ENCODE results near the gene PRR11.
"Not testable (repeated sequence)": the region's sequence is repeated elsewhere in the genome, so short reads cannot be mapped to it uniquely, and the experiment has no call there.

The PRR11 gene

DNA sequence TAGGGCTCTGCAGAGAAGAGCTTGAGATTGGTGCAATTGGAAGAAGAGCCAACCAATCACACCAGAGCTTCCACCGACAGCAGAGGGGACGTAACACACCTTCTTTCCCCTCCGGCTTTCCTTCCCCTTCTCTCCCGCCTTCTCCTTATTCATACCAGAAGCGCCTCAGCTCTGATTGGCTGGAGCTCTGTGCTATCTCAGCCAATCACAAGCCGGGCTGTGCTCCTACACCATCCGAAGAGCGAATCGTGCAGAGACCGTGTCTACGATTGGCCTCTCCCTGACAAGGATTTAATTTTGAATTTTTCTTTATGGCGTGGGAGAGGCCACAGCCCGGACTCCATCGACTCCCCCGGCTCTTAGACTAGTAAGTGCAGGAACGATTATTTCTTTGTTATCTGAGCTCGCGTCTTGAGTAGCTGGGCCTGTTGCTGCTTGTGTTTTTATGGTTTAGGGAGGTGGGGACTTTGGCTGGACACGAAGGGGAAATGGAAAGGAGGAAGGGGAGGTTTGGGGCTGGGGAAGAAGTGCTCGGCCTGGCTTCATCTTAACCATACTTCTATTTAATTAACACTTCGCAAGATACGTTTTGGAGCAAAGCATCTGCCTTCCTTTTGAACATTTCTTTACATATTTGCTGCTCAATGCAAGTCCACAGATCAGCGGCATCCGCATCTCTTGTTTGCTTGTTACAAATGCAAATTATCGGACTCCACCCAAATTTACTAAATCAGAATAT is at the start of gene PRR11:
Gene PRR11, plus strand, starts transcription at position 308 of the 739 bp plus-strand sequence. CDS start 14,007 bp downstream, outside the sequence.
- peak; percentile 100 for DNase-seq

DNA sequence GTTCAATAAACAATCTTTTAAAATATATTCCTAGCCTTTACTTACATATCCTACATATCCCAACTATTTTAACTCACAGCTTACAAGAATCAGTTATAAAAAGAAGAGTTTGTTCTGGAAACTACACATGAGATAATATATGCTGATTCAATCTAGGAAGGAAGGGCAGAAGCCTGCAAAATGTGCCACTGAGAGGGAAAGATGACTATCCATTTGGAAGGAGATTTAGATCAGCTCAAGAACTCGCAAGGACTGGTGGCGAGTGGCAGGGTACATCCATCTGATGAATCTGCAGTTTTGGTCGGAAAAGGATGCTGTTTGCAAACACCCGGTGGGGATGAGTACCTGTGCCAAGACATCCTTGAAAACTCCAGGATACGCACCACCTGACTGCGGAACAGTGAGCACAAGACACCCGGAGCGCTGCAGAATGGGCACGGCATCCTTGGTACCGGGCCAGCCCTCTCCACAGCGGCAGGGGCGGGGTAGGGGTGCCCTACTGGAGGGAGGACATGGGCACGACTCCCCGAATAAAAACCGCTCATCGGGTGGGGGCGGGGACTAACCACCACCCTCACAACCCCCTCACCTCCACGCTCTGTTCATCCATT is 49.6 kb upstream of the PRR11 start:
- peak; percentile 68 to 73 for DNase-seq

DNA sequence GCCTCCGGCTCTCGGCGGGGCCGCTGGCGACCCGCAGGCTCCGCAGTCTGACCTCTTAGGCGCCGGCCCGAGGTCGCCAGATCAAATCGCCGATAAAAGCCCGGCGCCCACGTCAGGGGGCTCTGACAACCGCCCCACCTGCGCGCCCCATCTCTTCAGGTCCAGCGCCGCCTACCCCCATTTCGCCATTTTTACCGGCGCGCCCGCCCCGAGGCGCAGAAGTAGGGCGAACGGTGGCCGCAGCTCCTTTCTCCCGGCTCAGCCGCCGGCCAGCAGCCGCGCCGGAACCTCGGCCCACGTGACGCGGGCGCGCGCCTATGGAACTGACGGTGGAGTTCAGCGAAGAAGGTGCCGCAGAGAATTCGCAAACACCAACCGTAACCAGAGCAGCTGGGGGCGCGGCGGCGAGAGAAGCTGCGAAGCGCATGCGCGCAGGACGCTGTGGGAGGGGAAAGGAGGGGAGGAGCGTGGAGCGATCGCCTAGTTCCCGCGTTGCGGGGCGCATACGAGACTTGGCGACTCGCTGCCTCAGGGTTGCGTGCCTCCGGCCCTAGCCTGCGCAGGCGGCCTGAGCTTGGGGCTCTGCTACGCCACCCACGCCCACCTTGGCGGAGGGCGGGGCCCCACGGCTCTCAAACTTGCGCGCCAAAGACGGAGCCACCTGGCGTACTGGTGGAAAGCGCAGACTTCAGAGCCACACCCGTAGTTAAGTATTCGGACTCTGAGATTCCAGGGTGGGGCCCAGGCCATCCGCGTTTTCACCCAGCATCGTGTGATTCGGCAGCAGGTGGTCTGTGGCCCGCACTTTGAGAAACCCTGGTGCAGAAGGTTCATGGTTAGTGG is 48.9 kb upstream of the PRR11 start, which contains the start of gene TRIM37:
Gene TRIM37, minus strand, starts transcription at position 418 of the 843 bp plus-strand sequence. CDS start 419 bp downstream, outside the sequence.
- DNase-seq, result peak; percentile 99

DNA sequence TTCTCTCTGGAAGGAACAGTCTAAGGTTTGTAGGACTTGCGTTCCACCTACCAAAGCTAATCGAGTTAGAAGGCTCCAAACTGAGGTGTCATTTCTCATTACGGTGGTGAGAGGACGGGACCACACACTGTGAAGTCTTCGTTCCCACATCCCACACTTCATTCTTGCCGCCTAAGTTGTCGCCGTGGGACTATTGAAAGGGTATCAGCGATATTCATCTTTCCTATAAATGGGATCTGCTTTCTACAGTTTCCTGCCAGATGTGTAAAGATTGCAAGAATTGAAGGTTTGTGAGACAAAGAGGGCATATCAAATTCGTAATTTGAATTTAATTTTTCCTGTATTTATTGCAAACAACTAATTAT is 48.3 kb upstream of the PRR11 start:
- DNase-seq, result peak in 1 of 2 experiments; percentile 74

DNA sequence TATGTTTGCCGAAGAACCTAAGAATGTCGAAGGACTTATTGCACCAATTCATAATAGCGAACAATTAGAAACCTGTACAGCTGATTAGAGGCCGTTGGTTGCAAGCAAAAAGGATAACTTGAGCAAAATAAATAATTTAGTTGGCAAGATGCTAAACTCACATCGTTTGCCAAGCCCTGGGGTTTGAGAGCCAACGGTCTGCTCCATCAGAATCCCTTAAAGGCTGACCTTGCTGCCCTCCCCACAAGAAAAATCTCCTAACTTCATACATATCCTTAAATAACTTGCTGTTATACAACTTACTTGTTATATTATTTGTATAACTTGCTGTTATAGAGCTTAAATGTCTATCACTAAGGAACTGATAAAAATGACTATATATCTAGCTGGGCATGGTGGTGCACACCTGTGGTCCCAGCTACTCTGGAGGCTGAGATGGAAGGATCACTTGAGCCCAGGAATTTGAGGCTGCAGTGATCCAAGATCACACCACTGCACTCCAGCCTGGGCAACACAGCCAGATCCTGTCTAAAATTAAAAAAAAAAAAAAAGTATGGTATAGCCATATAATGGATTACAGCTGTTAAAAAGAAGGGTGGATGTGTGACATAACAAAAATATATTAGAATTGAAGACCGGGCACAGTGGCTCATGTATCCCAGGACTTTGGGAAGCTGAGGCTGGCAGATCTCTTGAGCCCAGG is 47.0 kb upstream of the PRR11 start:
- no peak for DNase-seq

DNA sequence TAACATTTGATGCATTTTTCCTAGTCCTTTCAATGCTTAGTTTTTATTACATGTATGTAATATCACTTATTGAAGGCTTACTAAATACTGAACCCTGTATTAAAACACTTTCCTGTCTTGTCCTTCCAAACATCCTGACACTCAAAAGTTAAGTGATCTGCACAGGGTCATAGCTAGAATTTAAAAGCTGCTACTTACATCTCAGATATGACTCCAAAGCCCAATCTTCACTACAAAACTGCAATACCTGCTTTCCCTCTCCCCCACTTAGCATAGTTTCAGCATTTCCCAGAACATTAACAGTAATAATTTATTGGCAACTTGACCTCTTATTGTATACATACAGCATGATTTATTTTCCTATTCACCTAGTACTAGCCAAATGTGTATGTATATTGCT is 44.6 kb upstream of the PRR11 start:
- no peak for DNase-seq

DNA sequence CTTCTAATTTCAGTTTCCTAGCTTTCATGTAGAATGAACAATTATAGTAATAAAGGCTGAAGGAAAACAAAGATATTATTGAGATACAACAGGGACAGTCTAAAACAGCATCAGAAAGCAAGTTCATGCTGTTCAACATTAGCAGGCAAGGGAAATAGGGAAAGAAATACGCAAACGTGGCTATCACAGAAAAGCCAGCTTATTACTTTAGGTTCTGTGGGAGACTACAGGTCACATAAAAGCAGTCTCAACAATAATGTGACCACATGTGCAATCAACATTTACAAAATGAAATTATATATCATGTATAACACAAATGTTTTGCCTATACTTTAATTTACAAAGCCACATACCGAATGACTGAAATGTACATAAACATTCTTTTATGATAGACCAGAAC is 44.0 kb upstream of the PRR11 start:
- DNase-seq, result no peak

DNA sequence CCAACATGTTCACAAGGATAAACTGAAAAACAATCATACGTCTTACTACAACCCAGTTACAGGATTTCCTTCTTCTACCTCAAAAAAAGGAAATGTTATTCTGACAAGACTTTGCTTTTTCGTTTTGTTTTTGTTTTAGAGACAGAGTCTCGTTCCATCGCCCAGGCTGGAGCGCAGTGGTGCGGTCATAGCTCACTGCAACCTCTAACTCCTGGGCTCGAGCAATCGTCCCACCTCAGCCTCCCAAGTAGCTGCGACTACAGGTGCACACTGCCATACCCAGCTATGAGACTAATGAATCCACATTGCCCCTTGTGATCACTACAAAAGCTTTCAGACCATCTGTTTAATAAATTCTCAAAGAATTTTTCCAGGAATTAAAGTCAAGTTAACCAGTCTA is 40.1 kb upstream of the PRR11 start:
- no peak for DNase-seq

DNA sequence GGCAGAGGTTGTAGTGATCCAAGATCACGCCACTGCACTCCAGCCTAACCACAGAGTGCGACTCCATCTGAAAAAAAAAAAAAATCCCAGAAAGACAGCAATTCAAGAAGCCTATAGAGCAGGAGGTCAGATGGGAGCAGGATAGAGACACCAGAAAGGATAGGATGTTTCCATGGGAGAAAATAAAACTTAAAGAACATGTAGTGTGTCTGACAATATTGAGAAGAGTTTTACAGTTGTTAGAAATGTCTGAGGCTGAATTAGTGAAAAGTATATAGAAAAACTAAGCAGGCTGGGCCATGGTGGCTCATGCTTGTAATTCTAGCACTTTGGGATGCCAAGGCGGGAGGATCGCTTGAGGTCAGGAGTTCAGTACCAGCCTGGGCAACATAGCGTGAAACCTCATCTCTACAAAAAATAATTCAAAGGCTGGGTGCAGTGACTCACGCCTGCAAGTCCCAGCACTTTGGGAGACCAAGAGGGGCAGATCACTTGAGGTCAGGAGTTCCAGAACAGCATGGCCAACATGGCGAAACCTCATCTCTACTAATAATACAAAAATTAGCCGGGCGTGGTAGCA is 33.6 kb upstream of the PRR11 start:
- DNase-seq, result no peak

DNA sequence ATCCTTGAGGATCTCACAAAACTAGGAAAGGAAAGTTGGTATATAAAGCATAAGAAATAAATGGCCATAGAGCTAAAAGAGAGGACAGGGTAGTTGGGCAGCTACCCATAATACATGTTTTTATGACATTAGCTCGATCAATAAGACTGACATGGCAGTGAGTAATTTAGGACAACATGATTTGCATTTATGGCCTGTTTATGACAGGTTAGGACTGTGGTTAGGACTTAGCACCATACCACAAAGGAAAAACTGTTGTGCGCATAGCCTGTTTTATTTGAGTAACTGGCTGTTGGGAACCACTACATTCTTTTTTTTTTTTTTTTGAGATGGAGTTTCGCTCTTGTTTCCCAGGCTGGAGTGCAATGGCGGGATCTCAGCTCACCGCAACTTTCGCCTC is 30.9 kb upstream of the PRR11 start:
- no peak for DNase-seq

DNA sequence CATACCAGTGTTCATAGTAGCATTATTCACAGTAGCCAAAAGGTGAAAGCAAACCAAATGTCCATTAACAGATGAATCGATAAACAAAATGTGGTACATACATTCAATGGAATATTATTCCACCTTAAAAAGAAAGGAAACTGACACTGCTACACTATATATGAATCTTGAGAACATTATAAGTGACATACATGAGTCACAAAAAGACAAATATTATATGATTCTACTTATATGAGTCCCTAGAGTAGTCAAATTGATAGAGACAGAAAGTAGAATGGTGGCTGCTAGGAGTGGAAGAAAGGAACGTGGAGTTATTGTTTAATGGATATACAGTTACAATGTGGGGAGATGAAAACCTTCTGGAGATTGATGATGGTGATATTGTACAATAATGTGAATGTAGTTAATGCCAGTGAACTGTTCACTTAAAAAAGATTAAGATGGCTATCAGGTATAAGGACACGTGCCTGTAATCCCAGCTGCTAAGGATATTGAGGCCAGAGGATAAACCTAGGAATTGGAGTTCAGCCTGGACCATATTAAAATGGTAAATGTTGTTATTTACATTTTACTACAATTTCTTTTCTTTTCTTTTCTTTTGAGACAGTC is 28.6 kb upstream of the PRR11 start:
- no peak for DNase-seq

DNA sequence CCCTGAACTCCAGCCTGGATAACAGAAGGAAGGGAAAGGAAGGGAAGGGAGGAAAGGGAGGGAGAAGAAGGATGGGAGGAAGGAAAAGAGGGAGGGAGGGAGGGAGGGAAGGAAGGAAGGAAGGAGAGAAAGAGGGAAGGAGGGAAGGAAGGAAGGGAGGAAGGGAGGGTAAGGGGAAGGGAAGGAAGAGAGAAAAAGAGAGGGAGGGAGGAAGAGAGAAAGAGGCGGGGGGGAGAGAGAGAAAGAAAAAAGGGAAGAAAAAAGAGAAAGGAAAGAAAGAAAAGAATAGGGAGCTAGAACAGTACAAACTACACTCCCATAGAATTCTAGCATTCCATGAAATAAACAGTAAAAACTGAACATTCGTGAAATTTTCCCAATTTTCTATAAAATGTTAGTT is 25.7 kb upstream of the PRR11 start:
- DNase-seq, result no peak

DNA sequence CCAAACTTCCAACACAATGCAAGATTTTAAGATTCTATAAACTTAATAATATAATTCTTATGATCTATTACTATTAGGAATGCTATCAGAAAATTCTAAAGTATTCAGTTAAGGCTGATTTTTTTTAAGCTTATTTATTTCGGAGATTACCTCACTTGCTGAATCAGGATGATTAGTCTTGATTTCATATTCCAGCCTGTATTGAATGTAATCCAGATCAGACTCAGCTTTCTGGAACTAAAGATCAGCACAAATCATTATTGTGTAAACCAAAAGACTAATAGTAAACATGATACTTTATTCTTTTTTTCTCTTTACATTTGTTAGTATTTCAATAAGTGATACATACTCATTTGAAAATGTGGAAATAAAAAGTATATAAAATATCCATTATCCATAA is 24.4 kb upstream of the PRR11 start:
- no peak for DNase-seq

DNA sequence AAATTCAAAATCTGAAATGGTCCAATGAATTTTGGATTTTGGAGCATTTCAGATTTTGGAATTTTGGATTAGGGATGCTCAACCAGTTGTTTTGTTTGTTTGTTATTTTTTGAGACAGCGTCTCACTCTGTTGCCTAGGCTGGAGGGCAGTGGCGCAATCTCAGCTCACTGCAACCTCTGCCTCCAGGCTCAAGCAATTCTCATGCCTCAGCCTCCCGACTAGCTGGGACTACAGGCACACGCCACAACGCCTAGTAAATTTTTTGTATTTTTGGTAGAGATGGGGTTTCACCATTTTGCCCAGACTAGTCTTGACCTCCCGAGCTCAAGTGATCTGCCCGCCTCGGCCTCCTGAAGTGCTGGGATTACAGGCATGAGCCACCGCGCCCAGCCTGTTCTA is 17.2 kb upstream of the PRR11 start:
- not testable (repeated sequence) for DNase-seq

DNA sequence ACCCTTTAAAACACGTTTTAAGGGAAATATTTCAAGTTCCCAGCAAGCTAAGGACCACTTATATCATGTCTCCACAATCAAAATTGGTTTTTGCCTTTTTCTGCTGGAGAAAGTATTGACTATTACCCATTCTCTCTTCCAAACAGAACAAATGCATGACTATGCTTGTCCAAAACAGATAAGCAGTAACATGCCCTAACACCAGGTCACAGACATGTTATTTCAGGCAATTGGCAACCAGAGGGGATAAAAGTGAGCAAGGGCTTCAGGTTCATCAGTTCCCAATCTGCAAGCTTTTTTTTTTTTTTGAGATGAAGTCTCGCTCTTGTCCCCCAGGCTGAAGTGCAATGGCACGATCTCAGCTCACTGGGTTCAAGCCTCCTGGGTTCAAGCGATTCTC is 15.6 kb upstream of the PRR11 start:
- DNase-seq, result no peak

DNA sequence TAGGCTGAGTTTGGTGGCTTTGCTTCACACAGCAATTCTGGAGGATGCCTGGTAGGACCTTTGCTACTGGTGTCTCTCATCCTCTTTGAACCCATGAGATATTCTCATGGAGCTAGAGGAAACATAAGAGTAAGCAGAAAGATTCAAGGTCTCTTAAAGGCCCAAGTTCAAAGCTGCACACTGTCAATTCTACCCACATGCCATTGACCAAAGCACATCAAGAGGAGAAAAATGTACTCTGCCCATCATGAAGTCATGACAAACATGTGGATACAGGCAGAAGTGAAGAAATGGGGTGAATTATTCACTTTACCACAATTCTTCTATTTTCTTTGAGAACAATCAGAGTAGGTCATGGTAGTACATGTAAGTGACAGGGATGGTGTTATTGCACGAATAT is 13.7 kb upstream of the PRR11 start:
- DNase-seq, result no peak

DNA sequence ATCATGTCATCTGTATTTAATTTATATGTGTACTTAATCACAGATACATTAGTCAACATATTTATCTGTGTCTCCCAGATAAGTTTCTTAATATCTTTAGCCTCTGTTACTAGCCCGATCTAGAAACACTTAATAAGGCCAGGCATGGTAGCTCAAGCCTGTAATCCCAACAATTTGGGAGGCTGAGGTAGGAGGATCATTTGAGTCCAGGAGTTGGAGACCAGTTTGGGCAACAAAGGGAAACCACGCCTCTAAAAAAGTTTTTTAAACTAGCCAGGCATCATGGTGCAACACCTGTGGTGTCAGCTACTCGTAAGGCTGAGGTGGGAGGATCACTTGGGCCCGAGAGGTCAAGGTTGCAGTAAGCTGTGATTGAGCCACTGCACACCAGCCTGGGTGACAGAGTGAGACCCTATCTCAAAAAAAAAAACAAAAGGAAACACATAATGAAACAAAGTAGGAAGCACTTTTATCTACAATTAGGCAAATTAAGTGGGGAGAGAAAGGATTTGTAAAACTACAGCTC is 9.9 kb upstream of the PRR11 start:
- DNase-seq, result no peak

DNA sequence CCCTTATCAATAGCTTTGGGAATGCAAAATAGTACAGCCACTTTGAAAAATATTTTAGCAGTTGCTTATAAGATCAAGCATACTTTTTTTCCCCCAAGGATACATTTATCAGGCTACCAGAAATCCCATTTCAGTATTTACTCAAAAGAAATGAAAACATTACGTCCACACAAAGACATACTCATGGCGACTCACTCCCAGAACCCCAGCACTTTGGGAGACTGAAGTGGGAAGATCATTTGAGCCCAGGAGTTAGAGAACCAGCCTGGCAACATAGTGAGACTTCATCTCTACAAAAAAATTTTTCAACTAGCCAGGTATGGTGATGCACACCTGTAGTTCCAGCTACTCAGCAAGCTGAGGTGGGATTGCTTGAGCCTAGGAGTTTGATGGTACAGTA is 6.5 kb upstream of the PRR11 start:
- no peak for DNase-seq

DNA sequence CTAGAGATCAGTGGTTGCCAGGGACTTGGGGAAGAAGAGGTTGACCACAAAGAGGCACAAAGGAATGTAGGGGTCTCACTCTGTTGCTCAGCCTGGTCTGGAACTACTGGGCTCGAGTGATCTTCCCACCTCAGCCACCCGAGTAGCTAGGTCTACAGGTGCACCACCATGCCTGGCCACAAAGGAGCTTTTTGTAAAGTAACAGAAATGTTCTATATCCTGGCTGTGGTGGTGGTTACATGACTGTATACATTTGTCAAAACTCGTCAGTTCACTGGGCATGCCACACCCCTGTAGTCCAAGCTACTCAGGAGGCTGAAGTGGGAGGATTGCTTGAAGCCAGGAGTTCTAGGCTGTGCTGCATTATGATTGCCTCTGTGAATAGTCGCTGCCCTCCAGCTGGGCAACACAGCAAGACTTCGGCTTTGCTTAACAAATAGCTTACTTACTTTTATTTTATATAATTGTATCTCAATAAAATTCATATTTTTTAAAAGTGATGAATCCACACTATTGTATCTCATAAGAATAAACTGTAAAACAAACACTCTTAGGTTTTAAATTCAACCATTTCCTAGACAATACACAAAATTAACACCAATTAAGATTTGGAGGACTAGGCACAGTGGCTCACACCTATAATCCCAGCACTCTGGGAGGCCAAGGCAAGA is 5.6 kb upstream of the PRR11 start:
- no peak for DNase-seq

DNA sequence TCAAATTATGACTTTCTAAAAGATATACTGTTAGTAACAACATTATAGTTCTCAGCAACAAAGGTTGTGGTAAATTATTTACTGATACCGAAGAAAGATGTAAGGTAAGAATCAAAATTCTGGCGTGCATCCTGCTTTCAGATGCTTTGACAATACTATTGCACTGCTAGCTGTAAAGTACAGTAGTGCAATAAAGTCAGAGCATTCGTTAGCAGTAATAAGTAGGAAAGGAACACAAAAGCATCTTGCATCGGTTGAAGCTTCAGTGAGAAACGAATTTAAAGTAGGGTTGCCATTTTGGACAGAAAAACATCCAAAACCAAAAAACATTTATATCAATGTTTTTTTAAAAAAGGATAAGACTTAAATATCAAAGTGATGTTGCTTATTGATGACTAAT is 4.5 kb upstream of the PRR11 start:
- no peak for DNase-seq

DNA sequence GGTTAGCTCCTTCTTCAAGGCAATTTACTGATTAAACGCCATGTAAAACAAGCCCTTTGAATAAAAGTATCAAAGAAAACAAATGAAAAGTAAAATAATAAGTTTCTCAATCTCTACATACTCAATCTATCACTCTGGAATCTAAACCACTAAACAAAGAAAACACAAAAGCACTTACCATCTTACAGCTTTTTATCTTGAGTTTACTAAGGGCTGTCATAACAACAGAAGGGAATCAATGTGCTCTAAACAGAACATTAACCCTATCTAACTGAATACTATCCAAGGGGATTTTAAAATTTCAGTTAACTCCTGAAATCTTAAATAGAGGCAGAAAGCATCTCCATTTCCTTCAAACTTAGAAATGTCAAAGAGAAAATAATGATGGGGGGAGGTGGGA is 4.0 kb upstream of the PRR11 start:
- no peak for DNase-seq

DNA sequence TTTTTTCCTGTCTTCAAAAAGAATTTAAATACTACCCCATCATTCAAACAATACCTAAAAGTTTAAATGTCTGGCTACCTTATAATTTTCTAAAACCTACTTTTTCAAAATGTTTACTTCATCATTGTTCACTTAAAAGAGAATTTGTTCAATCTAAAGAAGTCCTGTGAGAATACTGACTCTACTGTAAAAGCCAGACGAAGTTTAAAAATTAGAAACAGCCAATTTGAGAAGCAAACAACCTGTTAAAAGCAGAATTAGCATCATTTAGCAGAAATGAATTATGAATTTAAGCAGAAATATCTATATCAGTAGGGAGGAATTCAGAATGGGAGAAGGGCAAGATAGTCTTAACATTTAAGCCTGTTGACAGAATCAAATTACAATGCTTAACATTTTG is 2.6 kb upstream of the PRR11 start:
- DNase-seq, result no peak
